Hepatocyte (in vitro differentiated cells): ENCODE measurements around the gene RASD2.

Experiments used
- CTCF ChIP-seq: fragments of 200-600 bp; sonication (generic); IDR thresholded peaks from 2 replicates; pipeline ENCODE4 v1.5.1; 2016; ENCODE audit warnings: antibody characterized with exemption, mild to moderate bottlenecking; ENCODE audit not compliant: poor library complexity
- EZH2 ChIP-seq: fragments of 200-600 bp; sonication (generic); IDR thresholded peaks from 2 replicates; pipeline ENCODE4 v1.6.1; 2016; ENCODE audit warnings: antibody characterized with exemption, mild to moderate bottlenecking, borderline replicate concordance
- EZH2phosphoT487 ChIP-seq: fragments of 200-600 bp; sonication (generic); IDR thresholded peaks from one replicate; pipeline ENCODE4 v1.6.1; 2018; ENCODE audit warnings: antibody characterized with exemption, mild to moderate bottlenecking, low read depth, moderate library complexity; ENCODE audit not compliant: unreplicated experiment, severe bottlenecking

- TF ChIP-seq CTCF, result no peak
- no peak for TF ChIP-seq EZH2phosphoT487
- no peak for TF ChIP-seq EZH2
These were observed 47.3 kb downstream of the RASD2 start for GRCh38 chr22:35587896-35588295.
